ENCODE data around the gene GALNTL6.

Gene GALNTL6

GRCh38 chr4:172938072-172938829 lies 1125.0 kb downstream of the GALNTL6 start:
- no peak for DNase-seq (ENCODE audit: low read depth)
- H3K4me3 ChIP-seq (ENCODE audit: control insufficient read depth, low read depth, low read length): no peak overlapping the region
- no peak for TF ChIP-seq CTCF (IDR thresholded peaks at IDR 0.05; ENCODE audit: control insufficient read depth, insufficient read depth, low read depth, low read length, missing control alignments)

GRCh38 chr4:172938870-172939269 lies 1125.7 kb downstream of the GALNTL6 start:
- no peak for DNase-seq (ENCODE audit: low read depth)
- TF ChIP-seq CTCF (IDR thresholded peaks at IDR 0.05; ENCODE audit: control insufficient read depth, insufficient read depth, low read depth, low read length, missing control alignments): no peak

GRCh38 chr4:172942840-172943239 lies 1129.6 kb downstream of the GALNTL6 start:
- DNase-seq (ENCODE audit: low read depth): no peak
- no peak overlapping the region for H3K4me3 ChIP-seq (ENCODE audit: control insufficient read depth, low read depth, low read length)
- TF ChIP-seq CTCF (IDR thresholded peaks at IDR 0.05; ENCODE audit: control insufficient read depth, insufficient read depth, low read depth, low read length, missing control alignments): no peak

More at GRCh38 chr4:172938870-172939269, 1125.7 kb downstream of the GALNTL6 start:
- H3K4me3 ChIP-seq (ENCODE audit: control insufficient read depth, low read depth, low read length): no peak overlapping the region

- no peak for TF ChIP-seq CTCF (IDR thresholded peaks at IDR 0.05; ENCODE audit: control insufficient read depth, insufficient read depth, low read depth, low read length, missing control alignments)
- H3K4me3 ChIP-seq (ENCODE audit: control insufficient read depth, low read depth, low read length): no peak overlapping the region
- DNase-seq (ENCODE audit: low read depth): no peak
These were observed 1132.4 kb downstream of the GALNTL6 start for GRCh38 chr4:172945611-172946010.

- no peak for DNase-seq (ENCODE audit: low read depth)
- no peak for TF ChIP-seq CTCF (IDR thresholded peaks at IDR 0.05; ENCODE audit: control insufficient read depth, insufficient read depth, low read depth, low read length, missing control alignments)
- H3K4me3 ChIP-seq (ENCODE audit: control insufficient read depth, low read depth, low read length): no peak overlapping the region
These were observed 1133.3 kb downstream of the GALNTL6 start for GRCh38 chr4:172946503-172946902.

- no peak overlapping the region for H3K4me3 ChIP-seq (ENCODE audit: control insufficient read depth, low read depth, low read length)
- TF ChIP-seq CTCF (IDR thresholded peaks at IDR 0.05; ENCODE audit: control insufficient read depth, insufficient read depth, low read depth, low read length, missing control alignments): no peak
- no peak for DNase-seq (ENCODE audit: low read depth)
These were observed 1134.4 kb downstream of the GALNTL6 start for GRCh38 chr4:172947594-172947993.
